Neuronal stem cell (in vitro differentiated cells): Measurements from ENCODE around the gene SEC23IP.

Experiments
- DNase-seq: peaks from one replicate; pipeline ENCODE4 v3.0.0-alpha.2; 2013; ENCODE audit warnings: low spot score
- H2AFZ ChIP-seq: one replicate; pipeline ENCODE4 v1.6.1; 2013; ENCODE audit warnings: mild to moderate bottlenecking, low read length, inconsistent platforms
- H2AK5ac ChIP-seq: 2 replicates; pipeline ENCODE4 v1.6.1; 2013; ENCODE audit warnings: low read depth, mild to moderate bottlenecking, inconsistent platforms, low read length, moderate library complexity, mixed read lengths
- H2BK120ac ChIP-seq: 2 replicates; pipeline ENCODE4 v1.6.1; 2013; ENCODE audit warnings: low read depth, mild to moderate bottlenecking, inconsistent platforms, low read length, moderate library complexity, mixed read lengths
- H2BK12ac ChIP-seq: one replicate; pipeline ENCODE4 v1.6.1; 2013; ENCODE audit warnings: low read length, inconsistent platforms
- H2BK15ac ChIP-seq: 2 replicates; pipeline ENCODE4 v1.6.1; 2013; ENCODE audit warnings: mild to moderate bottlenecking, low read length, inconsistent platforms, mixed read lengths
- H2BK5ac ChIP-seq: one replicate; pipeline ENCODE4 v1.6.1; 2013; ENCODE audit warnings: inconsistent platforms, mild to moderate bottlenecking, low read length, moderate library complexity
- H3K14ac ChIP-seq: one replicate; pipeline ENCODE4 v1.6.1; 2013; ENCODE audit warnings: low read length, inconsistent platforms
- H3K18ac ChIP-seq: 2 replicates; pipeline ENCODE4 v1.6.1; 2013; ENCODE audit warnings: low read length, inconsistent platforms
- H3K23ac ChIP-seq: 2 replicates; pipeline ENCODE4 v1.6.1; 2013; ENCODE audit warnings: low read depth, mild to moderate bottlenecking, mixed read lengths, low read length, inconsistent platforms; ENCODE audit not compliant: poor library complexity
- H3K27ac ChIP-seq: replicated peaks from 3 replicates; pipeline ENCODE4 v1.5.1; 2013; ENCODE audit warnings: low read length, inconsistent platforms
- H3K27me3 ChIP-seq, 3 experiments: 2 replicates each; pipeline ENCODE4 v1.6.1; 2013; ENCODE audit warnings: low read length in 3 of 3, mild to moderate bottlenecking in 2 of 3, inconsistent platforms in 1 of 3, low read depth in 1 of 3, mixed read lengths in 1 of 3, moderate library complexity in 1 of 3; ENCODE audit not compliant: control insufficient read depth in 3 of 3, insufficient read depth in 3 of 3
- H3K36me3 ChIP-seq, 2 donors: replicated peaks in 1 of 2; 2 replicates each; pipeline ENCODE4 v1.6.1; 2013; ENCODE audit warnings: low read length in 2 of 2; ENCODE audit not compliant: control insufficient read depth in 2 of 2, insufficient read depth in 2 of 2
- H3K4ac ChIP-seq: 2 replicates; pipeline ENCODE4 v1.6.1; 2013; ENCODE audit warnings: inconsistent platforms, mild to moderate bottlenecking, low read length, moderate library complexity
- H3K4me1 ChIP-seq, 2 donors: 1 replicate in 1 of 2; 2 replicates in 1 of 2; pipeline ENCODE4 v1.6.1; 2013; ENCODE audit warnings: low read length in 2 of 2, low read depth in 1 of 2; ENCODE audit not compliant: control insufficient read depth in 2 of 2, insufficient read depth in 1 of 2
- H3K4me2 ChIP-seq: one replicate; pipeline ENCODE4 v1.6.1; 2013; ENCODE audit warnings: mild to moderate bottlenecking, low read length, inconsistent platforms; ENCODE audit not compliant: insufficient read depth, poor library complexity, severe bottlenecking
- H3K4me3 ChIP-seq, 2 donors: 2 replicates each; pipeline ENCODE4 v1.5.1; 2013; ENCODE audit warnings: low read length in 2 of 2, mild to moderate bottlenecking in 2 of 2, inconsistent platforms in 1 of 2, moderate library complexity in 1 of 2
- H3K79me1 ChIP-seq: one replicate; pipeline ENCODE4 v1.6.1; 2013; ENCODE audit warnings: low read depth, mild to moderate bottlenecking, inconsistent platforms, low read length, moderate library complexity
- H3K9ac ChIP-seq: one replicate; pipeline ENCODE4 v1.6.1; 2013; ENCODE audit warnings: mild to moderate bottlenecking, low read depth, low read length, inconsistent platforms; ENCODE audit not compliant: poor library complexity
- H3K9me3 ChIP-seq, 2 donors: replicated peaks in 1 of 2; 2 replicates each; pipeline versions ENCODE3 to v1.6.1; 2013; ENCODE audit warnings: low read length in 2 of 2, mild to moderate bottlenecking in 2 of 2, inconsistent platforms in 1 of 2, low read depth in 1 of 2, mixed read lengths in 1 of 2, moderate library complexity in 1 of 2; ENCODE audit not compliant: control insufficient read depth in 2 of 2, insufficient read depth in 1 of 2
- H4K8ac ChIP-seq: one replicate; pipeline ENCODE4 v1.6.1; 2013; ENCODE audit warnings: low read depth, mild to moderate bottlenecking, inconsistent platforms, low read length, moderate library complexity
- H4K91ac ChIP-seq: one replicate; pipeline ENCODE4 v1.6.1; 2013; ENCODE audit warnings: low read length, low read depth, mild to moderate bottlenecking, inconsistent platforms; ENCODE audit not compliant: poor library complexity
- WGBS, 2 donors: extraction: QIAGEN DNeasy Blood & Tissue Kit; methylation state at CpG; one replicate each; pipeline ENCODE4 v1.1.7; 2013; ENCODE audit warnings: missing lambda C conversion rate in 2 of 2, mixed read lengths in 1 of 2; ENCODE audit not compliant: insufficient read length in 2 of 2, insufficient replicate concordance in 1 of 2; ENCODE audit errors: extremely low coverage in 2 of 2; 5-methylcytosine and 5-hydroxymethylcytosine counted together

The SEC23IP gene

DNA sequence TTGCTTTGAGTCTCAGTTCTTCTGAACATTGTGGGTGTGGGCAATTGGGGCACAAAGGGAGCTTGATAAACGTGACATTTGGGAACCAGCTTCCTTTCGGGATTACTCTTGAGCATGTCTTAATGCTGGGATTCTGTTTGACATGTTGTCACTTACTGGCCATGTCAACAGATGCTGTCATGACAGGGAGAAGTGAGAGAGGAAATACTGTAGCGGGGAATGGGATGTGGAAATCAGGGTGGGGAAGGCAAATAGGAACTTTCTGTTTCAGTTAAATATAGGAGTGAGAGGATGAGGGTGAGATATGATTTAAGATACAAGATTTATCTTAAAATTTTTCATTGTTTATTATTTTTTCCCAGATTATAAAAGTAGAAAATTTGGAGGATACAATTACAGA lies 83.9 kb downstream of the SEC23IP start:
- H3K79me1 ChIP-seq = no peaks in the 10 kb centered on the region
- no peak overlapping the region for H2BK120ac ChIP-seq
- no peak overlapping the region for H3K23ac ChIP-seq
- H2AK5ac ChIP-seq = no peak overlapping the region
- no peak overlapping the region for H3K18ac ChIP-seq
- H4K91ac ChIP-seq = no peak overlapping the region
- WGBS, 2 donors = no CpG with 5 or more reads among the region's 3 CpGs
- no peak overlapping the region for H3K4ac ChIP-seq
- H3K4me3 ChIP-seq = no peak overlapping the region
- no peak overlapping the region for H3K4me2 ChIP-seq
- no peak overlapping the region for H3K9ac ChIP-seq
- peaks cover 0 to 2% of the 10 kb centered on the region in 2 donors for H3K9me3 ChIP-seq
- H2AFZ ChIP-seq = no peak overlapping the region
- H3K27me3 ChIP-seq = no peaks in the 10 kb centered on the region
- no peak overlapping the region for H3K14ac ChIP-seq
- peaks cover 0 to 2% of the 10 kb centered on the region in 2 donors for H3K4me1 ChIP-seq
- H3K36me3 ChIP-seq = no peaks in the 10 kb centered on the region
- no peak overlapping the region for H4K8ac ChIP-seq
- H2BK15ac ChIP-seq = no peak overlapping the region
- DNase-seq = no peak
- H2BK5ac ChIP-seq = no peak overlapping the region
- H2BK12ac ChIP-seq = no peak overlapping the region
- H3K27ac ChIP-seq = no peak overlapping the region

DNA sequence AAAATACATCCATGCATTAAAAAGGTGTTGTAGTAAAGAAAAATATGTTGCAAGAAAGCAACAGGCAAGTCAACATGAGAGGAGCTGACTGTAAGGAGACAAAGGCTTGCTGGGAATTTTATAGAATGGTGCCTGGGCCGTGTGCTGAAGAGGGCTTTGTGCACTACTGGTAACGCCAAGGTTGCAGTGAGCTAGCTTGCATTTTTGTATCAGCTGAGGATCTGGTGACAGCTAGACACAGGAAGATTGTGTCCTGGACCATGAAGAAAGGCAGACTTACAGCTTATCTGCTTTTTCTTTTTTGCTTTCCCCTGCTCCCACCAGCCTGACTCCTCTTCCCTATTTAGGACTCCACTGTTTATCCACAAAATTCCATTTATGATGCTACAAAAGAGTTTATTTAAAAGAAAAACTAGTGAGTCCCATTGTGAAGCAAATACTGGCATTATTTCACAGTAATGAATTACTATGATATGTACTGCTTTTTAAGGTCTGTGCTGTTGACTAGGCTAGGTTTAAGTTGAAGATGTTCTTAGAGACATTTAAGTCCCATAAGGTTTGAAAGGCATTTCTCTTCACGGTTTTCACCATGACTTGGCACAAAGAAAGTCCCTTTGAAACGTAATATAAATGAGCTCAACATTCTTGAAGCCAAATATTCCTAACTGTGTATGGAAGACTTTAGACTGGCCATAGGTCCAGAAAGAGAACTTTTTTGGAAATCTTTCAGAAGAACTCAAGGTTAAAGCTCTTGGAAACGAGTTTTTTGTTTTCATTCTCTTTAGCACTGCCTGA lies 88.6 kb downstream of the SEC23IP start:
- H3K4me3 ChIP-seq = no peak overlapping the region
- H3K36me3 ChIP-seq = no peaks in the 10 kb centered on the region
- no CpG with 5 or more reads among the region's 5 CpGs for WGBS, 2 donors
- H3K23ac ChIP-seq = no peak overlapping the region
- no peak overlapping the region for H2BK5ac ChIP-seq
- no peak overlapping the region for H2BK15ac ChIP-seq
- H3K18ac ChIP-seq = no peak overlapping the region
- no peak for DNase-seq
- H3K4me2 ChIP-seq = no peak overlapping the region
- no peaks in the 10 kb centered on the region for H3K9me3 ChIP-seq
- no peak overlapping the region for H3K14ac ChIP-seq
- H3K27me3 ChIP-seq = no peaks in the 10 kb centered on the region
- H3K4ac ChIP-seq = no peak overlapping the region
- H3K27ac ChIP-seq = no peak overlapping the region
- H3K79me1 ChIP-seq = no peaks in the 10 kb centered on the region
- H2BK120ac ChIP-seq = no peak overlapping the region
- H3K4me1 ChIP-seq = no peaks in the 10 kb centered on the region
- no peak overlapping the region for H3K9ac ChIP-seq
- H2AFZ ChIP-seq = no peak overlapping the region
- no peak overlapping the region for H2AK5ac ChIP-seq
- H4K91ac ChIP-seq = no peak overlapping the region
- no peak overlapping the region for H2BK12ac ChIP-seq
- H4K8ac ChIP-seq = no peak overlapping the region

DNA sequence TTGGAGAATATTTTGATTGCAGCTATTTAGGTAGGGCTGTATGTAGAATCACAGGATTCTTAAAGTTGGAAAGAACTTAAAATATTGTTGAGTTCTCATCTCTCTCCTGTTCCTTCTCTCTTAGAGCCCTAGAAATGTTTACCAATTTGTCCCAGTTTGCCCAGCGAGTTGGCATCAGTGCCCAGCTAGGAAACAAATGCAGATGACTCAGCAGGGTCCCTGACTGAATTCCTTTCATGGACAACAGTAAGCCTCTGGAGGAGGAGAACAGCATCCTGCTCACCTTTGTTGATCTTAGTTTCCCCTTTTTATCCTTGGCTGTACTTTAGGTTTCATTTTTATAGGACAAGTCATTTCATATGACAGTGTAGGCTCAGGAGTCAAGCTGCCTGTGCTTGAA lies 89.3 kb downstream of the SEC23IP start:
- H3K36me3 ChIP-seq = no peaks in the 10 kb centered on the region

DNA sequence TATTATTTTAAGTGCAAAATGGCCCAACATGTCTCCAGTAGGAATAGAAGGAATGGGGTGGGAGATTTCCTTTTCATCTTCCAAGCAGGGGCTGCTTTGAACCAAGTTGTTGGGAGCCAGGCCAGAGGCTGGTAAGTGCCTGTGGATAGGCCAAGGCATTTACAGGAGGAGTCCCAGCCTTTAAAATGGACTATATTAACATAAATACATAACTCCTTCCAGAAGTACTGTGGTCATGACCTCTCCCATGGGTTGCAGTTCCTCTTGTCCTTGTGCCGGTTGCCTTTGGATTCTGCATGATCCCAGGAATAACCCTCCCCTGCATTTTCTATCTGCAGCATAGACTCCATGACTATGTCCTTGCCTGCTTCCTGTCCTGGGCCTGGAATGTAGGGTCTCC lies 95.8 kb downstream of the SEC23IP start:
- Histone ChIP-seq H3K36me3 (no peaks in the 10 kb centered on the region), H4K8ac (no peak overlapping the region), H2AK5ac (no peak overlapping the region), H2BK120ac (no peak overlapping the region), H3K27me3 (no peaks in the 10 kb centered on the region), H3K9me3 (no peaks in the 10 kb centered on the region), H3K79me1 (no peaks in the 10 kb centered on the region), H3K4ac (no peak overlapping the region), H2BK12ac (no peak overlapping the region), H2AFZ (no peak overlapping the region), H3K9ac (no peak overlapping the region), H2BK15ac (no peak overlapping the region), H3K4me3 (no peak overlapping the region), H3K23ac (no peak overlapping the region), H4K91ac (no peak overlapping the region), H3K4me2 (no peak overlapping the region), H3K14ac (no peak overlapping the region), H3K27ac (no peak overlapping the region), H3K18ac (no peak overlapping the region), H2BK5ac (no peak overlapping the region), H3K4me1 (peaks cover 0 to 1% of the 10 kb centered on the region in 2 donors)
- WGBS, 2 donors = no CpG with 5 or more reads among the region's 1 CpG
- no peak for DNase-seq

More for the DNA sequence above, 89.3 kb downstream of the SEC23IP start:
- Histone ChIP-seq H3K14ac (no peak overlapping the region), H2BK15ac (no peak overlapping the region), H3K79me1 (no peaks in the 10 kb centered on the region), H3K4ac (no peak overlapping the region), H3K27me3 (no peaks in the 10 kb centered on the region), H3K9me3 (no peaks in the 10 kb centered on the region), H3K4me2 (no peak overlapping the region), H3K4me3 (no peak overlapping the region), H2AK5ac (no peak overlapping the region), H2BK5ac (no peak overlapping the region), H3K23ac (no peak overlapping the region), H3K4me1 (no peaks in the 10 kb centered on the region), H4K8ac (no peak overlapping the region), H2AFZ (no peak overlapping the region), H3K18ac (no peak overlapping the region), H3K9ac (no peak overlapping the region), H3K27ac (no peak overlapping the region), H2BK12ac (no peak overlapping the region), H2BK120ac (no peak overlapping the region), H4K91ac (no peak overlapping the region)
- WGBS, 2 donors = no CpG with 5 or more reads among the region's 1 CpG
- DNase-seq = no peak
